Vagina (tissue), 2 donors: ENCODE measurements around the gene RCAN2. TPM values are rescaled to one million over a fixed set of nuclear protein-coding genes. Genes with fewer than 3 reads are reported as not detected.

ENCODE experiments used
- DNase-seq, 2 donors: peaks; one replicate each; pipeline ENCODE4 v3.0.0-alpha.2; 2017; ENCODE audit errors: extremely low spot score in 2 of 2
- H3K27ac ChIP-seq: fragments of 200-600 bp; sonication (generic); one replicate; pipeline ENCODE4 v1.5.1; 2019
- H3K27me3 ChIP-seq: fragments of 200-600 bp; sonication (generic); one replicate; pipeline ENCODE4 v1.5.1; 2019
- H3K36me3 ChIP-seq, 2 donors: fragments of 200-600 bp; sonication (generic); one replicate each; pipeline ENCODE4 v1.5.1; 2017 to 2019
- H3K4me1 ChIP-seq: fragments of 200-600 bp; sonication (generic); one replicate; pipeline ENCODE4 v1.5.1; 2019
- H3K4me3 ChIP-seq, 2 donors: fragments of 200-600 bp; sonication (generic); 1 replicate in 1 of 2; 2 replicates in 1 of 2; pipeline ENCODE4 v1.5.1; 2016 to 2019
- H3K9me3 ChIP-seq: fragments of 200-600 bp; sonication (generic); one replicate; pipeline ENCODE4 v1.5.1; 2019
- POLR2A ChIP-seq, 2 donors: fragments of 450-650 bp; IDR thresholded peaks; one replicate each; pipeline ENCODE4 v1.6.1; 2017; ENCODE audit warnings: antibody characterized with exemption in 2 of 2, mild to moderate bottlenecking in 2 of 2, moderate library complexity in 2 of 2
- POLR2AphosphoS5 ChIP-seq, 2 donors: sonication (generic); formaldehyde crosslinking; IDR thresholded peaks; one replicate each; pipeline ENCODE4 v1.9.0; 2017; ENCODE audit warnings: antibody characterized with exemption in 2 of 2, mild to moderate bottlenecking in 2 of 2, low read depth in 1 of 2; ENCODE audit not compliant: insufficient read depth in 1 of 2
- intact Hi-C: fragments of 100-400 bp; cut with DNase I; formaldehyde crosslinking; loops from one replicate; pipeline ENCODE4 v1.15.1; 2023
- total RNA-seq: library from RNA; depleted of rRNA; stranded (reverse); fragments of >200 nt; gene quantifications from one replicate; pipeline ENCODE4 v1.2.3, GENCODE V29; 2016
- TF ChIP-seq, protein P1 (sequence below), 3 experiments: fragments of 450-650 bp in 2 of 3; fragments of 200-600 bp in 1 of 3; sonication (generic) in 1 of 3; IDR thresholded peaks; one replicate each; pipeline ENCODE4 v1.5.1; 2017 to 2019; ENCODE audit warnings: antibody characterized with exemption in 3 of 3, mild to moderate bottlenecking in 2 of 3, moderate library complexity in 2 of 3

The RCAN2 gene
- total RNA-seq, 1 donor from 2014 or later: 20.9 TPM

- Histone ChIP-seq H3K4me3 (no peak overlapping the region), H3K27me3 (no peaks in the 10 kb centered on the region), H3K27ac (no peak overlapping the region), H3K9me3 (no peaks in the 10 kb centered on the region), H3K36me3 (no peaks in the 10 kb centered on the region), H3K4me1 (peaks cover 7% of the 10 kb centered on the region)
- no peak for DNase-seq
- TF ChIP-seq POLR2AphosphoS5 (IDR thresholded peaks at IDR 0.05; ENCODE audit: insufficient read depth in 1 of 2, low read depth in 1 of 2) (no peak), POLR2A (IDR thresholded peaks at IDR 0.05) (no peak)
- TF ChIP-seq, protein P1, sequence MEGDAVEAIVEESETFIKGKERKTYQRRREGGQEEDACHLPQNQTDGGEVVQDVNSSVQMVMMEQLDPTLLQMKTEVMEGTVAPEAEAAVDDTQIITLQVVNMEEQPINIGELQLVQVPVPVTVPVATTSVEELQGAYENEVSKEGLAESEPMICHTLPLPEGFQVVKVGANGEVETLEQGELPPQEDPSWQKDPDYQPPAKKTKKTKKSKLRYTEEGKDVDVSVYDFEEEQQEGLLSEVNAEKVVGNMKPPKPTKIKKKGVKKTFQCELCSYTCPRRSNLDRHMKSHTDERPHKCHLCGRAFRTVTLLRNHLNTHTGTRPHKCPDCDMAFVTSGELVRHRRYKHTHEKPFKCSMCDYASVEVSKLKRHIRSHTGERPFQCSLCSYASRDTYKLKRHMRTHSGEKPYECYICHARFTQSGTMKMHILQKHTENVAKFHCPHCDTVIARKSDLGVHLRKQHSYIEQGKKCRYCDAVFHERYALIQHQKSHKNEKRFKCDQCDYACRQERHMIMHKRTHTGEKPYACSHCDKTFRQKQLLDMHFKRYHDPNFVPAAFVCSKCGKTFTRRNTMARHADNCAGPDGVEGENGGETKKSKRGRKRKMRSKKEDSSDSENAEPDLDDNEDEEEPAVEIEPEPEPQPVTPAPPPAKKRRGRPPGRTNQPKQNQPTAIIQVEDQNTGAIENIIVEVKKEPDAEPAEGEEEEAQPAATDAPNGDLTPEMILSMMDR (IDR thresholded peaks at IDR 0.05): no peak
- intact Hi-C loops: no loop called here
Observed at GRCh38 chr6:46320505-46320904, 170.7 kb downstream of the RCAN2 start.

DNA sequence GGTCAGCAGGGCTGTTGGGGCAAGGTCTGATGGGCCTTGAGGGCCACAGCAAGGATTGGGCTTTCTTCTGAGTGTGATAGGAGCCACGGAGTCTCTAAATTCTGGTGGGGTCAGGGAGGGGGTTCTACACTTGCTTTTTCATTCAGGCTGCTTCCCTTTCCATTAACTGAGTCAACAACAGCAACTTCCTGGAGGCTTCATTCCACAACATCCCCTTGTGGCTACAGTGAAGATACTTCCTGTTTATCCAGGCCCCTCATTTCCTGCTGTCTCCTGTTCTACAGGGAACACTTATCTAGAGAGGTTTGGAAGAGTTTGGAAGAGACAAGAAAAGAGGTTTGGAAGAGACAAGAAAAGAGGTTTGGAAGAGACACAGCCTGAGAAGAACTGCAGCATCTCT lies 175.7 kb downstream of the RCAN2 start:
- H3K27ac ChIP-seq: no peak overlapping the region
- TF ChIP-seq POLR2AphosphoS5 (IDR thresholded peaks at IDR 0.05; ENCODE audit: insufficient read depth in 1 of 2, low read depth in 1 of 2) (no peak), POLR2A (IDR thresholded peaks at IDR 0.05) (no peak)
- TF ChIP-seq, protein P1 (IDR thresholded peaks at IDR 0.05): no peak
- no peak overlapping the region for H3K4me3 ChIP-seq
- no peaks in the 10 kb centered on the region for H3K4me1 ChIP-seq
- no peaks in the 10 kb centered on the region for H3K27me3 ChIP-seq
- H3K36me3 ChIP-seq: no peaks in the 10 kb centered on the region
- DNase-seq: no peak
- no peaks in the 10 kb centered on the region for H3K9me3 ChIP-seq
- intact Hi-C loops: no loop called here

DNA sequence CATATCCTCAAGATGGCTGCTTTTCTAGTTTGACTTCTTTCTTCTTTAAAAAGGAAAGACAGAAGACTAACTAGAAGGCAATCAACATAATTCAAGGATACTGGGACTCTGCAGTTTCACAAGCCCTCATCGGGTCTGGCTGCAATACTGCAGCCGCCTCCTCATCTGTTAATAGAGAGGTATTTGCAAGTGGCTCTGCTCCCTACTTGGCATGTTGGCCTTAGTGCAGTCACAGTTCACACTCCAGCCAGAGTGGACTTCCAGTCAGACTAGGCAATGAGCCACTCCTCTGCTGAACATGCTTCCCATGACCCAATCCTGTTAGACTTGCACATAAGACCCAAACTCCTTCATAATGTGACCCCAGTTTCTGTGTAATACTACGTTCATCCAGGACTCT lies 178.6 kb downstream of the RCAN2 start:
- H3K4me1 ChIP-seq: no peaks in the 10 kb centered on the region
- H3K27ac ChIP-seq: no peak overlapping the region
- TF ChIP-seq POLR2A (IDR thresholded peaks at IDR 0.05) (no peak), POLR2AphosphoS5 (IDR thresholded peaks at IDR 0.05; ENCODE audit: insufficient read depth in 1 of 2, low read depth in 1 of 2) (no peak)
- TF ChIP-seq, protein P1 (IDR thresholded peaks at IDR 0.05): no peak
- H3K36me3 ChIP-seq: no peaks in the 10 kb centered on the region
- H3K4me3 ChIP-seq: no peak overlapping the region
- no peaks in the 10 kb centered on the region for H3K9me3 ChIP-seq
- H3K27me3 ChIP-seq: no peaks in the 10 kb centered on the region
- DNase-seq: no peak
- intact Hi-C loops: no loop called here

GRCh38 chr6:46310196-46310595 lies 181.1 kb downstream of the RCAN2 start:
- DNase-seq: no peak
- no peak overlapping the region for H3K27ac ChIP-seq
- TF ChIP-seq, protein P1 (IDR thresholded peaks at IDR 0.05): no peak
- no peak for TF ChIP-seq POLR2A (IDR thresholded peaks at IDR 0.05)
- TF ChIP-seq POLR2AphosphoS5 (IDR thresholded peaks at IDR 0.05; ENCODE audit: insufficient read depth in 1 of 2, low read depth in 1 of 2): no peak
- no peaks in the 10 kb centered on the region for H3K27me3 ChIP-seq
- no peaks in the 10 kb centered on the region for H3K9me3 ChIP-seq
- H3K4me1 ChIP-seq: no peaks in the 10 kb centered on the region
- intact Hi-C loops: no loop called here
- no peaks in the 10 kb centered on the region for H3K36me3 ChIP-seq
- no peak overlapping the region for H3K4me3 ChIP-seq

GRCh38 chr6:46306431-46306830 lies 184.8 kb downstream of the RCAN2 start:
- Histone ChIP-seq H3K9me3 (no peaks in the 10 kb centered on the region), H3K27ac (no peak overlapping the region), H3K36me3 (no peaks in the 10 kb centered on the region), H3K4me3 (no peak overlapping the region), H3K27me3 (no peaks in the 10 kb centered on the region), H3K4me1 (no peaks in the 10 kb centered on the region)
- intact Hi-C loops: no loop called here
- DNase-seq: no peak
- TF ChIP-seq POLR2AphosphoS5 (IDR thresholded peaks at IDR 0.05; ENCODE audit: insufficient read depth in 1 of 2, low read depth in 1 of 2) (no peak), POLR2A (IDR thresholded peaks at IDR 0.05) (no peak)
- TF ChIP-seq, protein P1 (IDR thresholded peaks at IDR 0.05): no peak
